Vagina (tissue), 2 donors: ENCODE data around the gene PDE2A.

ENCODE experiments used
- POLR2A ChIP-seq, 2 donors: fragments of 450-650 bp; IDR thresholded peaks; one replicate each; pipeline ENCODE4 v1.6.1; 2017; ENCODE audit warnings: antibody characterized with exemption in 2 of 2, mild to moderate bottlenecking in 2 of 2, moderate library complexity in 2 of 2
- TF ChIP-seq, protein P1 (sequence below), 3 experiments: fragments of 450-650 bp in 2 of 3; fragments of 200-600 bp in 1 of 3; sonication (generic) in 1 of 3; IDR thresholded peaks; one replicate each; pipeline ENCODE4 v1.5.1; 2017 to 2019; ENCODE audit warnings: antibody characterized with exemption in 3 of 3, mild to moderate bottlenecking in 2 of 3, moderate library complexity in 2 of 3

GRCh38 chr11:72576243-72576595, 98.0 kb downstream of the PDE2A start:
- no peak for TF ChIP-seq POLR2A (IDR thresholded peaks at IDR 0.05)
- TF ChIP-seq, protein P1, sequence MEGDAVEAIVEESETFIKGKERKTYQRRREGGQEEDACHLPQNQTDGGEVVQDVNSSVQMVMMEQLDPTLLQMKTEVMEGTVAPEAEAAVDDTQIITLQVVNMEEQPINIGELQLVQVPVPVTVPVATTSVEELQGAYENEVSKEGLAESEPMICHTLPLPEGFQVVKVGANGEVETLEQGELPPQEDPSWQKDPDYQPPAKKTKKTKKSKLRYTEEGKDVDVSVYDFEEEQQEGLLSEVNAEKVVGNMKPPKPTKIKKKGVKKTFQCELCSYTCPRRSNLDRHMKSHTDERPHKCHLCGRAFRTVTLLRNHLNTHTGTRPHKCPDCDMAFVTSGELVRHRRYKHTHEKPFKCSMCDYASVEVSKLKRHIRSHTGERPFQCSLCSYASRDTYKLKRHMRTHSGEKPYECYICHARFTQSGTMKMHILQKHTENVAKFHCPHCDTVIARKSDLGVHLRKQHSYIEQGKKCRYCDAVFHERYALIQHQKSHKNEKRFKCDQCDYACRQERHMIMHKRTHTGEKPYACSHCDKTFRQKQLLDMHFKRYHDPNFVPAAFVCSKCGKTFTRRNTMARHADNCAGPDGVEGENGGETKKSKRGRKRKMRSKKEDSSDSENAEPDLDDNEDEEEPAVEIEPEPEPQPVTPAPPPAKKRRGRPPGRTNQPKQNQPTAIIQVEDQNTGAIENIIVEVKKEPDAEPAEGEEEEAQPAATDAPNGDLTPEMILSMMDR (IDR thresholded peaks at IDR 0.05), result no peak
